ENCODE data around the gene CPA5. TPM values are rescaled to one million over a fixed set of nuclear protein-coding genes. Genes with fewer than 3 reads are reported as not detected.

Gene CPA5
- total and polyA plus RNA-seq, 2 experiments from 2014 or later: not detected

DNA sequence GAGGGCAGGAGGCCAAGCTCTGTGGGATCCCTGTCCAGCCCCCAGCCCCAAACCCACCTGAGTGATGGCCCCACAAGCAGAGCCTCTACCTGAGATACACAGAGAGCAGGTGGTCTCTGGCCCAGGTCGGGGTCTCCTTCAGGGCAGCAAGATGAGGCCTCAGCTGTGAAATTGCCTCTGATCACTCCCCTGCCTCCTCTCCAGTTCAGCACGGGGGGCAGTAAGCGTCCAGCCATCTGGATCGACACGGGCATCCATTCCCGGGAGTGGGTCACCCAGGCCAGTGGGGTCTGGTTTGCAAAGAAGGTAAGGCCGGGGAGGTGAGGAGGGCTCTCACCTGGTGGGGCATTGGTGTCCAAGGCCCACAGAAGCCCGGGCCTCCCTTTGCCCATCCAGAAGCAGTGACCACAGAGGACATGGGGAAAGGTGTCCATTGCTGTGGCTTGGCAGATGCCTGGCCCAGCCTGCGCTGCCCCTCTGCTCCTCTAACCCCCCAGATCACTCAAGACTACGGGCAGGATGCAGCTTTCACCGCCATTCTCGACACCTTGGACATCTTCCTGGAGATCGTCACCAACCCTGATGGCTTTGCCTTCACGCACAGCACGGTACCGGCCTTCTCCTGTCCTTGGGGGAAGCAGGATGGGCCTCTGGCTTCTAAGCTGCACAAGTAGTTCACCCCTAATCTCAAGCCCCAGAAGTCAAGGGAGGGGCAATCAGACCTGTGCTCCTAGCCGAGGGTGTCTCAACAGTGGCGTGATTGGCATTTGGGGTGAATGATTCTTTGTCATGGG is 38.8 kb downstream of the CPA5 start:
- no peak overlapping the region for H3K27ac ChIP-seq (ENCODE audit: low read depth)
- ATAC-seq (no peak), DNase-seq (ENCODE audit: low spot score) (no peak)
- H4K20me1 ChIP-seq (replicated peaks; ENCODE audit: insufficient read depth): no peaks in the 10 kb centered on the region
- no peak overlapping the region for H3K4me3 ChIP-seq
- Mint-ChIP-seq H3K36me3 (ENCODE audit: low read depth) (no peaks in the 10 kb centered on the region; the same call in 2 of the 3 replicates), H3K27ac (no peak overlapping the region), H3K4me3 (no peak overlapping the region), H3K9me3 (peaks cover 3% of the 10 kb centered on the region; the same call in 2 of the 3 replicates), H3K27me3 (ENCODE audit: insufficient read depth, low read depth, poor library complexity) (peaks cover 12% of the 10 kb centered on the region), H3K4me1 (peaks cover 4% of the 10 kb centered on the region; the same call in 2 of the 3 replicates)
- H3K4me2 ChIP-seq: no peak overlapping the region
- H3K9me2 ChIP-seq (ENCODE audit: insufficient read depth): peaks cover 6% of the 10 kb centered on the region; the same call in 1 of the 2 replicates
- H2AFZ ChIP-seq: no peak overlapping the region
- H3K4me1 ChIP-seq (ENCODE audit: insufficient read depth): no peaks in the 10 kb centered on the region
- no peaks in the 10 kb centered on the region for H3K79me2 ChIP-seq (replicated peaks; ENCODE audit: insufficient read depth)
- H3F3A ChIP-seq (replicated peaks; ENCODE audit: low read depth): no peaks in the 10 kb centered on the region
- H3K36me3 ChIP-seq (ENCODE audit: insufficient read depth): no peaks in the 10 kb centered on the region
- TF ChIP-seq JUNB (IDR thresholded peaks at IDR 0.05; ENCODE audit: unreplicated experiment) (no peak), EZH2phosphoT487 (IDR thresholded peaks at IDR 0.05; ENCODE audit: unreplicated experiment) (no peak), STAT1 (IDR thresholded peaks at IDR 0.05; ENCODE audit: unreplicated experiment) (no peak), POLR2AphosphoS5 (IDR thresholded peaks at IDR 0.05; ENCODE audit: low read depth) (no peak), ZNF331 (CRISPR knock-in tag; IDR thresholded peaks at IDR 0.05; ENCODE audit: low read depth) (no peak), ZNF114 (CRISPR knock-in tag; IDR thresholded peaks at IDR 0.05) (no peak), CREB1 (CRISPR knock-in tag; IDR thresholded peaks at IDR 0.05; ENCODE audit: low read depth) (no peak), EZH2 (IDR thresholded peaks at IDR 0.05; ENCODE audit: low read depth, unreplicated experiment) (no peak), NANOG (IDR thresholded peaks at IDR 0.05; ENCODE audit: borderline replicate concordance) (no peak)
- TF ChIP-seq, protein P1, sequence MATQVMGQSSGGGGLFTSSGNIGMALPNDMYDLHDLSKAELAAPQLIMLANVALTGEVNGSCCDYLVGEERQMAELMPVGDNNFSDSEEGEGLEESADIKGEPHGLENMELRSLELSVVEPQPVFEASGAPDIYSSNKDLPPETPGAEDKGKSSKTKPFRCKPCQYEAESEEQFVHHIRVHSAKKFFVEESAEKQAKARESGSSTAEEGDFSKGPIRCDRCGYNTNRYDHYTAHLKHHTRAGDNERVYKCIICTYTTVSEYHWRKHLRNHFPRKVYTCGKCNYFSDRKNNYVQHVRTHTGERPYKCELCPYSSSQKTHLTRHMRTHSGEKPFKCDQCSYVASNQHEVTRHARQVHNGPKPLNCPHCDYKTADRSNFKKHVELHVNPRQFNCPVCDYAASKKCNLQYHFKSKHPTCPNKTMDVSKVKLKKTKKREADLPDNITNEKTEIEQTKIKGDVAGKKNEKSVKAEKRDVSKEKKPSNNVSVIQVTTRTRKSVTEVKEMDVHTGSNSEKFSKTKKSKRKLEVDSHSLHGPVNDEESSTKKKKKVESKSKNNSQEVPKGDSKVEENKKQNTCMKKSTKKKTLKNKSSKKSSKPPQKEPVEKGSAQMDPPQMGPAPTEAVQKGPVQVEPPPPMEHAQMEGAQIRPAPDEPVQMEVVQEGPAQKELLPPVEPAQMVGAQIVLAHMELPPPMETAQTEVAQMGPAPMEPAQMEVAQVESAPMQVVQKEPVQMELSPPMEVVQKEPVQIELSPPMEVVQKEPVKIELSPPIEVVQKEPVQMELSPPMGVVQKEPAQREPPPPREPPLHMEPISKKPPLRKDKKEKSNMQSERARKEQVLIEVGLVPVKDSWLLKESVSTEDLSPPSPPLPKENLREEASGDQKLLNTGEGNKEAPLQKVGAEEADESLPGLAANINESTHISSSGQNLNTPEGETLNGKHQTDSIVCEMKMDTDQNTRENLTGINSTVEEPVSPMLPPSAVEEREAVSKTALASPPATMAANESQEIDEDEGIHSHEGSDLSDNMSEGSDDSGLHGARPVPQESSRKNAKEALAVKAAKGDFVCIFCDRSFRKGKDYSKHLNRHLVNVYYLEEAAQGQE (IDR thresholded peaks at IDR 0.05; ENCODE audit: unreplicated experiment): no peak
- TF ChIP-seq, protein P2, sequence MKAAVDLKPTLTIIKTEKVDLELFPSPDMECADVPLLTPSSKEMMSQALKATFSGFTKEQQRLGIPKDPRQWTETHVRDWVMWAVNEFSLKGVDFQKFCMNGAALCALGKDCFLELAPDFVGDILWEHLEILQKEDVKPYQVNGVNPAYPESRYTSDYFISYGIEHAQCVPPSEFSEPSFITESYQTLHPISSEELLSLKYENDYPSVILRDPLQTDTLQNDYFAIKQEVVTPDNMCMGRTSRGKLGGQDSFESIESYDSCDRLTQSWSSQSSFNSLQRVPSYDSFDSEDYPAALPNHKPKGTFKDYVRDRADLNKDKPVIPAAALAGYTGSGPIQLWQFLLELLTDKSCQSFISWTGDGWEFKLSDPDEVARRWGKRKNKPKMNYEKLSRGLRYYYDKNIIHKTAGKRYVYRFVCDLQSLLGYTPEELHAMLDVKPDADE (IDR thresholded peaks at IDR 0.05): no peak
- TF ChIP-seq, protein P3, sequence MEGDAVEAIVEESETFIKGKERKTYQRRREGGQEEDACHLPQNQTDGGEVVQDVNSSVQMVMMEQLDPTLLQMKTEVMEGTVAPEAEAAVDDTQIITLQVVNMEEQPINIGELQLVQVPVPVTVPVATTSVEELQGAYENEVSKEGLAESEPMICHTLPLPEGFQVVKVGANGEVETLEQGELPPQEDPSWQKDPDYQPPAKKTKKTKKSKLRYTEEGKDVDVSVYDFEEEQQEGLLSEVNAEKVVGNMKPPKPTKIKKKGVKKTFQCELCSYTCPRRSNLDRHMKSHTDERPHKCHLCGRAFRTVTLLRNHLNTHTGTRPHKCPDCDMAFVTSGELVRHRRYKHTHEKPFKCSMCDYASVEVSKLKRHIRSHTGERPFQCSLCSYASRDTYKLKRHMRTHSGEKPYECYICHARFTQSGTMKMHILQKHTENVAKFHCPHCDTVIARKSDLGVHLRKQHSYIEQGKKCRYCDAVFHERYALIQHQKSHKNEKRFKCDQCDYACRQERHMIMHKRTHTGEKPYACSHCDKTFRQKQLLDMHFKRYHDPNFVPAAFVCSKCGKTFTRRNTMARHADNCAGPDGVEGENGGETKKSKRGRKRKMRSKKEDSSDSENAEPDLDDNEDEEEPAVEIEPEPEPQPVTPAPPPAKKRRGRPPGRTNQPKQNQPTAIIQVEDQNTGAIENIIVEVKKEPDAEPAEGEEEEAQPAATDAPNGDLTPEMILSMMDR (conservative IDR thresholded peaks at IDR 0.05; ENCODE audit: low read depth in 2 of 2): no peak
- TF ChIP-seq, protein P4, sequence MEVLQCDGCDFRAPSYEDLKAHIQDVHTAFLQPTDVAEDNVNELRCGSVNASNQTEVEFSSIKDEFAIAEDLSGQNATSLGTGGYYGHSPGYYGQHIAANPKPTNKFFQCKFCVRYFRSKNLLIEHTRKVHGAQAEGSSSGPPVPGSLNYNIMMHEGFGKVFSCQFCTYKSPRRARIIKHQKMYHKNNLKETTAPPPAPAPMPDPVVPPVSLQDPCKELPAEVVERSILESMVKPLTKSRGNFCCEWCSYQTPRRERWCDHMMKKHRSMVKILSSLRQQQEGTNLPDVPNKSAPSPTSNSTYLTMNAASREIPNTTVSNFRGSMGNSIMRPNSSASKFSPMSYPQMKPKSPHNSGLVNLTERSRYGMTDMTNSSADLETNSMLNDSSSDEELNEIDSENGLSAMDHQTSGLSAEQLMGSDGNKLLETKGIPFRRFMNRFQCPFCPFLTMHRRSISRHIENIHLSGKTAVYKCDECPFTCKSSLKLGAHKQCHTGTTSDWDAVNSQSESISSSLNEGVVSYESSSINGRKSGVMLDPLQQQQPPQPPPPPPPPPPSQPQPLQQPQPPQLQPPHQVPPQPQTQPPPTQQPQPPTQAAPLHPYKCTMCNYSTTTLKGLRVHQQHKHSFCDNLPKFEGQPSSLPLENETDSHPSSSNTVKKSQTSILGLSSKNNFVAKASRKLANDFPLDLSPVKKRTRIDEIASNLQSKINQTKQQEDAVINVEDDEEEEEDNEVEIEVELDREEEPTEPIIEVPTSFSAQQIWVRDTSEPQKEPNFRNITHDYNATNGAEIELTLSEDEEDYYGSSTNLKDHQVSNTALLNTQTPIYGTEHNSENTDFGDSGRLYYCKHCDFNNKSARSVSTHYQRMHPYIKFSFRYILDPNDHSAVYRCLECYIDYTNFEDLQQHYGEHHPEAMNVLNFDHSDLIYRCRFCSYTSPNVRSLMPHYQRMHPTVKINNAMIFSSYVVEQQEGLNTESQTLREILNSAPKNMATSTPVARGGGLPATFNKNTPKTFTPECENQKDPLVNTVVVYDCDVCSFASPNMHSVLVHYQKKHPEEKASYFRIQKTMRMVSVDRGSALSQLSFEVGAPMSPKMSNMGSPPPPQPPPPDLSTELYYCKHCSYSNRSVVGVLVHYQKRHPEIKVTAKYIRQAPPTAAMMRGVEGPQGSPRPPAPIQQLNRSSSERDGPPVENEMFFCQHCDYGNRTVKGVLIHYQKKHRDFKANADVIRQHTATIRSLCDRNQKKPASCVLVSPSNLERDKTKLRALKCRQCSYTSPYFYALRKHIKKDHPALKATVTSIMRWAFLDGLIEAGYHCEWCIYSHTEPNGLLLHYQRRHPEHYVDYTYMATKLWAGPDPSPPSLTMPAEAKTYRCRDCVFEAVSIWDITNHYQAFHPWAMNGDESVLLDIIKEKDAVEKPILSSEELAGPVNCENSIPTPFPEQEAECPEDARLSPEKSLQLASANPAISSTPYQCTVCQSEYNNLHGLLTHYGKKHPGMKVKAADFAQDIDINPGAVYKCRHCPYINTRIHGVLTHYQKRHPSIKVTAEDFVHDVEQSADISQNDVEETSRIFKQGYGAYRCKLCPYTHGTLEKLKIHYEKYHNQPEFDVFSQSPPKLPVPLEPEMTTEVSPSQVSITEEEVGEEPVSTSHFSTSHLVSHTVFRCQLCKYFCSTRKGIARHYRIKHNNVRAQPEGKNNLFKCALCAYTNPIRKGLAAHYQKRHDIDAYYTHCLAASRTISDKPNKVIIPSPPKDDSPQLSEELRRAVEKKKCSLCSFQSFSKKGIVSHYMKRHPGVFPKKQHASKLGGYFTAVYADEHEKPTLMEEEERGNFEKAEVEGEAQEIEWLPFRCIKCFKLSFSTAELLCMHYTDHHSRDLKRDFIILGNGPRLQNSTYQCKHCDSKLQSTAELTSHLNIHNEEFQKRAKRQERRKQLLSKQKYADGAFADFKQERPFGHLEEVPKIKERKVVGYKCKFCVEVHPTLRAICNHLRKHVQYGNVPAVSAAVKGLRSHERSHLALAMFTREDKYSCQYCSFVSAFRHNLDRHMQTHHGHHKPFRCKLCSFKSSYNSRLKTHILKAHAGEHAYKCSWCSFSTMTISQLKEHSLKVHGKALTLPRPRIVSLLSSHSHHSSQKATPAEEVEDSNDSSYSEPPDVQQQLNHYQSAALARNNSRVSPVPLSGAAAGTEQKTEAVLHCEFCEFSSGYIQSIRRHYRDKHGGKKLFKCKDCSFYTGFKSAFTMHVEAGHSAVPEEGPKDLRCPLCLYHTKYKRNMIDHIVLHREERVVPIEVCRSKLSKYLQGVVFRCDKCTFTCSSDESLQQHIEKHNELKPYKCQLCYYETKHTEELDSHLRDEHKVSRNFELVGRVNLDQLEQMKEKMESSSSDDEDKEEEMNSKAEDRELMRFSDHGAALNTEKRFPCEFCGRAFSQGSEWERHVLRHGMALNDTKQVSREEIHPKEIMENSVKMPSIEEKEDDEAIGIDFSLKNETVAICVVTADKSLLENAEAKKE (CRISPR knock-in tag; IDR thresholded peaks at IDR 0.05): no peak
- no peaks in the 10 kb centered on the region for H3K27me3 ChIP-seq (ENCODE audit: insufficient read depth)

Data from GM23338 (cell line).